Body of pancreas (tissue), 4 donors: ENCODE measurements around the gene UCP2. TPM values are rescaled to one million over a fixed set of nuclear protein-coding genes. Genes with fewer than 3 reads are reported as not detected.

Experiments
- ATAC-seq: fragments of 150-250 bp; one replicate; pipeline ENCODE4 v1.9.1; 2016
- DNase-seq, 4 donors: peaks; one replicate each; pipeline ENCODE4 v3.0.0-alpha.2; 2019
- H3K27ac ChIP-seq, 4 donors: fragments of 200-600 bp; sonication (generic); 1 replicate in 3 of 4; 2 replicates in 1 of 4; pipeline versions ENCODE4 v1.5.1 to v1.6.1; 2016 to 2019; ENCODE audit warnings: mild to moderate bottlenecking in 1 of 4, mixed read lengths in 1 of 4, moderate library complexity in 1 of 4
- H3K27me3 ChIP-seq, 2 donors: fragments of 200-600 bp; sonication (generic); one replicate each; pipeline ENCODE4 v1.6.0; 2016; ENCODE audit warnings: mild to moderate bottlenecking in 1 of 2
- H3K36me3 ChIP-seq, 2 donors: fragments of 200-600 bp; sonication (generic); replicated peaks in 1 of 2; 2 replicates each; pipeline ENCODE4 v1.5.1; 2016; ENCODE audit warnings: low read depth in 2 of 2; ENCODE audit not compliant: insufficient read depth in 1 of 2
- H3K4me1 ChIP-seq: fragments of 200-600 bp; sonication (generic); one replicate; pipeline ENCODE4 v1.6.0; 2016
- H3K4me3 ChIP-seq, 2 donors: fragments of 200-600 bp; sonication (generic); 1 replicate in 1 of 2; 2 replicates in 1 of 2; pipeline ENCODE4 v1.5.1; 2016 to 2019
- H3K9me3 ChIP-seq, 3 donors: fragments of 200-600 bp; sonication (generic); 1 replicate in 2 of 3; 2 replicates in 1 of 3; pipeline ENCODE4 v1.5.1; 2016
- POLR2A ChIP-seq, 3 donors: fragments of 450-650 bp; IDR thresholded peaks; one replicate each; pipeline ENCODE4 v1.6.1; 2016; ENCODE audit warnings: antibody characterized with exemption in 3 of 3, mild to moderate bottlenecking in 2 of 3
- WGBS, 2 donors: methylation state at CpG; one replicate each; pipeline ENCODE4 v1.1.5; 2017; 5-methylcytosine and 5-hydroxymethylcytosine counted together
- intact Hi-C: fragments of 100-400 bp; cut with DNase I; formaldehyde crosslinking; loops from one replicate; pipeline ENCODE4 v1.15.1; 2023
- total RNA-seq, 2 donors: library from RNA; depleted of rRNA; stranded (reverse); fragments of >200 nt; gene quantifications; one replicate each; pipeline ENCODE4 v1.1.0, GENCODE V29; 2016
- TF ChIP-seq, protein P1 (sequence below), 7 experiments: fragments of 450-650 bp in 4 of 7; fragments of 200-600 bp in 3 of 7; sonication (generic) in 3 of 7; IDR thresholded peaks; one replicate each; pipeline ENCODE4 v1.5.1; 2016 to 2019; ENCODE audit warnings: antibody characterized with exemption in 7 of 7

The UCP2 gene
- total RNA-seq, 2 donors from 2014 or later: 10.9 to 17.1 TPM

DNA sequence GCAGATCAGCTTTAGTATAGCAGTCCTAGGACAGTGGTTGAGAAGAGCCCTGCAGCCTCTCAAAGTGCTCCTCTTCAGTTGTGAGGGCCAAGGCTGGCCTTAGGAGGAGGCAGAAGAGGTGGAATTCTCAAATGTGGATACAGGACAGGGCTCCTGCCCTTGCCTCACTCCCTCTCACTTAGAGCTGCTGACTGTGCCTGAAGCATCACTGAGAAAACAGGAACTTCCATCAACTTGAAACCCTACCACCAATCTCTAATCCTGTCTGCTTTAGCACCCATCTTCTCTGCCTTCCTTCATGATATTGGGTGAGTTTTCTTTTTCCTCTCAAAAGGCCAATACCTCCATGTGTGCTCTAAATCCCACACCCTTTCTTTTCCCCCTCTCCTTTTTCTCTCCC, 40.6 kb upstream of the UCP2 start:
- no peak for TF ChIP-seq POLR2A (IDR thresholded peaks at IDR 0.05)
- TF ChIP-seq, protein P1, sequence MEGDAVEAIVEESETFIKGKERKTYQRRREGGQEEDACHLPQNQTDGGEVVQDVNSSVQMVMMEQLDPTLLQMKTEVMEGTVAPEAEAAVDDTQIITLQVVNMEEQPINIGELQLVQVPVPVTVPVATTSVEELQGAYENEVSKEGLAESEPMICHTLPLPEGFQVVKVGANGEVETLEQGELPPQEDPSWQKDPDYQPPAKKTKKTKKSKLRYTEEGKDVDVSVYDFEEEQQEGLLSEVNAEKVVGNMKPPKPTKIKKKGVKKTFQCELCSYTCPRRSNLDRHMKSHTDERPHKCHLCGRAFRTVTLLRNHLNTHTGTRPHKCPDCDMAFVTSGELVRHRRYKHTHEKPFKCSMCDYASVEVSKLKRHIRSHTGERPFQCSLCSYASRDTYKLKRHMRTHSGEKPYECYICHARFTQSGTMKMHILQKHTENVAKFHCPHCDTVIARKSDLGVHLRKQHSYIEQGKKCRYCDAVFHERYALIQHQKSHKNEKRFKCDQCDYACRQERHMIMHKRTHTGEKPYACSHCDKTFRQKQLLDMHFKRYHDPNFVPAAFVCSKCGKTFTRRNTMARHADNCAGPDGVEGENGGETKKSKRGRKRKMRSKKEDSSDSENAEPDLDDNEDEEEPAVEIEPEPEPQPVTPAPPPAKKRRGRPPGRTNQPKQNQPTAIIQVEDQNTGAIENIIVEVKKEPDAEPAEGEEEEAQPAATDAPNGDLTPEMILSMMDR (IDR thresholded peaks at IDR 0.05): no peak
- Histone ChIP-seq H3K4me3 (no peak overlapping the region), H3K9me3 (no peaks in the 10 kb centered on the region), H3K27me3 (no peaks in the 10 kb centered on the region), H3K4me1 (peaks cover 24% of the 10 kb centered on the region), H3K36me3 (no peaks in the 10 kb centered on the region), H3K27ac (peak overlapping the region in 1 of 4 donors; percentile 32)
- DNase-seq (peak in 1 of 4 donors; percentile 18), ATAC-seq (no peak)
- intact Hi-C loops: no loop called here

DNA sequence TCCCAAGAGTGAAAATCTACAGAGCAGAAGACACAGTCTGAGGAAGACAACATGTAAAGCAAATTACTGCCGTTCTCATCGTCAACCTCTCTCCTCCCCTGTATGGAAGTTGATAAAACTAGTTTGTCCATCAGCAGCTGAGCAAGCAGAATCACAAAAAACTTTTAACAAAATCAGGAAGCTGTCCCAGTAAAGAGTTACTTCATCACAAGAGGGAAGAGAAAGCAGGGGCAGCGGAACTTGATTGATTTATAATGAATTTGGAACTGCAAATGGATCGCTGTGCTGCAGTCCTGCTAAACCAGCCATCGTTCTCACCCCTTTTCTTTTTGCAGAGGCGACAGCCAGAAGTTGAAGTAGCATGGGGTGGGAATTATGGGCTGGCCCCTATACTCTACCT, 39.9 kb upstream of the UCP2 start:
- Histone ChIP-seq H3K27me3 (no peaks in the 10 kb centered on the region), H3K4me1 (peaks cover 31% of the 10 kb centered on the region), H3K27ac (peak overlapping the region in 1 of 4 donors; percentile 32), H3K36me3 (no peaks in the 10 kb centered on the region), H3K9me3 (no peaks in the 10 kb centered on the region), H3K4me3 (no peak overlapping the region)
- WGBS, 2 donors: 82 to 89% methylated on average over 6 of the region's 6 CpGs
- ATAC-seq: no peak
- TF ChIP-seq POLR2A (IDR thresholded peaks at IDR 0.05): no peak
- intact Hi-C loops: no loop called here
- DNase-seq: no peak

GRCh38 chr11:74021998-74022397, 39.4 kb upstream of the UCP2 start:
- no peak overlapping the region for H3K27ac ChIP-seq
- no peaks in the 10 kb centered on the region for H3K27me3 ChIP-seq
- peaks cover 34% of the 10 kb centered on the region for H3K4me1 ChIP-seq
- 96 to 98% methylated on average over 6 of the region's 6 CpGs for WGBS, 2 donors
- intact Hi-C loops: no loop called here
- DNase-seq (no peak), ATAC-seq (no peak)
- H3K9me3 ChIP-seq: no peaks in the 10 kb centered on the region
- H3K4me3 ChIP-seq: no peak overlapping the region
- TF ChIP-seq, protein P1 (IDR thresholded peaks at IDR 0.05): no peak
- no peak for TF ChIP-seq POLR2A (IDR thresholded peaks at IDR 0.05)
- no peaks in the 10 kb centered on the region for H3K36me3 ChIP-seq

DNA sequence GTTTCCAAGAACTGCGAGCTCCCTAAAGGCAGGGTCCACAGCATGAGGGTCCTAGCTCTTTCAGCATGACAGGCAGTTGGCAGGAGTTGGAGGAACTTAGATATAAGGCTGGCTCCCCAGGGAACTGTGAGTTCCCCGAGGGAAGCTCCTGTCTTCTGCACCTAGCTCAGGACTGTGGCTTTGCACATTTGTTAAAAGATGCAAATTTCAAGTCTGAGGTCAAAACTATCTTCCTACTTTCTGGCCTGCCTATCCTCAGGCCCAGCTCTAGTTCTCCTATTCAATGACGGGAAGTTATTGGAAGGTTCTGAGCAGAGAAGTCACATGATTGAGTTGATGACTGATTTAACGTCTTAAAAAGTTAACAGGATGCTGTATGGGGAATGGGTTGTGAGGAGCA, 37.9 kb upstream of the UCP2 start:
- intact Hi-C loops: no loop called here

DNA sequence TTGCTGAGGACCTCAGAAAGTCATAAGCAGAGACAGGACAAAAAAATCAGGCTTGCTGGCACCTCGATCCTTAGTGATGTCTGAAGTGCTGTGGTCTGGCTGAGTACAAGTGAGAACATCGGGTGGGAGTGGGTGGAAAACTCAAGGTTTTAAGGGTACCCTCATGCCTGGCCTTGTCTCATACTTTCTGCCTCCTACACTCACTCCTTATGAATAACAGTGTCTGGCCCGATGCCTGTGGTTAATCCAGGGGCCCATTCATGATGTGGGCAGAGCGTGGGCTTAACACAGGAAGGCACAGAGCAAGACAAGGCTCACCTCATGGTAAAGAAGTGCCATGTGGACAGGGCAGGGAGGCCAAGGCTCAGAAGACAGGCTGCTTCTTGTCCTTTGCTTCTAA, 37.2 kb upstream of the UCP2 start:
- intact Hi-C loops: no loop called here
- Histone ChIP-seq H3K27me3 (no peaks in the 10 kb centered on the region), H3K4me3 (no peak overlapping the region), H3K27ac (peak overlapping the region; percentile 36 to 92 (median 86)), H3K4me1 (peaks cover 34% of the 10 kb centered on the region), H3K36me3 (no peaks in the 10 kb centered on the region), H3K9me3 (no peaks in the 10 kb centered on the region)
- WGBS, 2 donors: 79 to 87% methylated on average over 4 of the region's 4 CpGs
- ATAC-seq: no peak
- TF ChIP-seq POLR2A (IDR thresholded peaks at IDR 0.05): no peak
- TF ChIP-seq, protein P1 (IDR thresholded peaks at IDR 0.05): no peak
- no peak for DNase-seq

More for the DNA sequence above, 37.9 kb upstream of the UCP2 start:
- Histone ChIP-seq H3K27me3 (no peaks in the 10 kb centered on the region), H3K4me1 (peaks cover 34% of the 10 kb centered on the region), H3K27ac (peak overlapping the region in 1 of 4 donors; percentile 84), H3K4me3 (no peak overlapping the region), H3K9me3 (no peaks in the 10 kb centered on the region), H3K36me3 (no peaks in the 10 kb centered on the region)
- DNase-seq (no peak), ATAC-seq (no peak)
- TF ChIP-seq, protein P1 (IDR thresholded peaks at IDR 0.05): no peak
- TF ChIP-seq POLR2A (IDR thresholded peaks at IDR 0.05): no peak
- 79 to 90% methylated on average over 4 of the region's 4 CpGs for WGBS, 2 donors
